HG03103 (cell line): Measurements from ENCODE around the gene CALM1.

Source experiments
- ATAC-seq: cut with Tn5 transposase; IDR thresholded peaks from one replicate; pipeline ENCODE4 v1.9.1; 2021; ENCODE audit warnings: low read depth; ENCODE audit not compliant: unreplicated experiment

Gene CALM1

GRCh38 chr14:90438841-90439240, 42.0 kb downstream of the CALM1 start:
- no peak for ATAC-seq

GRCh38 chr14:90440021-90440451, 43.2 kb downstream of the CALM1 start:
- ATAC-seq, result no peak

GRCh38 chr14:90440592-90440991, 43.8 kb downstream of the CALM1 start:
- no peak for ATAC-seq

- ATAC-seq, result no peak
Observed at GRCh38 chr14:90442388-90442787, 45.6 kb downstream of the CALM1 start.

GRCh38 chr14:90443161-90444076, 46.6 kb downstream of the CALM1 start:
- no peak for ATAC-seq

GRCh38 chr14:90444077-90444696, 47.4 kb downstream of the CALM1 start:
- ATAC-seq, result no peak

GRCh38 chr14:90445011-90445410, 48.2 kb downstream of the CALM1 start:
- ATAC-seq, result no peak

- no peak for ATAC-seq
Observed at GRCh38 chr14:90446405-90446804, 49.6 kb downstream of the CALM1 start.

GRCh38 chr14:90447720-90448497, 51.1 kb downstream of the CALM1 start:
- no peak for ATAC-seq

- no peak for ATAC-seq
Observed at GRCh38 chr14:90449411-90449810, 52.6 kb downstream of the CALM1 start.

GRCh38 chr14:90450151-90450550, 53.3 kb downstream of the CALM1 start:
- ATAC-seq, result no peak

GRCh38 chr14:90450667-90451066, 53.8 kb downstream of the CALM1 start:
- no peak for ATAC-seq

GRCh38 chr14:90451443-90451842, 54.6 kb downstream of the CALM1 start:
- ATAC-seq, result no peak

- no peak for ATAC-seq
Observed at GRCh38 chr14:90451961-90452360, 55.1 kb downstream of the CALM1 start.

GRCh38 chr14:90452366-90452765, 55.5 kb downstream of the CALM1 start:
- ATAC-seq, result no peak

- ATAC-seq, result no peak
Observed at GRCh38 chr14:90453401-90453951, 56.6 kb downstream of the CALM1 start.

GRCh38 chr14:90454041-90455000, 57.5 kb downstream of the CALM1 start:
- no peak for ATAC-seq

GRCh38 chr14:90455100-90455571, 58.3 kb downstream of the CALM1 start:
- ATAC-seq, result no peak

- no peak for ATAC-seq
Observed at GRCh38 chr14:90456551-90456950, 59.7 kb downstream of the CALM1 start.

GRCh38 chr14:90457186-90457585, 60.4 kb downstream of the CALM1 start:
- ATAC-seq, result no peak
